Measurements from ENCODE around the gene SERGEF. TPM values are rescaled to one million over a fixed set of nuclear protein-coding genes. Genes with fewer than 3 reads are reported as not detected.

The SERGEF gene
- total RNA-seq, 1 donor from 2014 or later, result 20.5 TPM

GRCh38 chr11:17952487-17952886 lies 60.4 kb downstream of the SERGEF start:
- DNase-seq (ENCODE audit: low spot score), result no peak

GRCh38 chr11:17951685-17952388 lies 61.0 kb downstream of the SERGEF start:
- DNase-seq (ENCODE audit: low spot score), result no peak

GRCh38 chr11:17950644-17951043 lies 62.2 kb downstream of the SERGEF start:
- no peak for DNase-seq (ENCODE audit: low spot score)

- no peak for DNase-seq (ENCODE audit: low spot score)
Measured at GRCh38 chr11:17948296-17948695, 64.6 kb downstream of the SERGEF start.

GRCh38 chr11:17939542-17939941 lies 73.3 kb downstream of the SERGEF start:
- no peak for DNase-seq (ENCODE audit: low spot score)

- no peak for DNase-seq (ENCODE audit: low spot score)
Measured at GRCh38 chr11:17936790-17937189, 76.1 kb downstream of the SERGEF start.

GRCh38 chr11:17934194-17934593 lies 78.7 kb downstream of the SERGEF start:
- no peak for DNase-seq (ENCODE audit: low spot score)

- no peak for DNase-seq (ENCODE audit: low spot score)
Measured at GRCh38 chr11:17933708-17934107, 79.1 kb downstream of the SERGEF start.

GRCh38 chr11:17932472-17932871 lies 80.4 kb downstream of the SERGEF start:
- DNase-seq (ENCODE audit: low spot score), result no peak

- DNase-seq (ENCODE audit: low spot score), result no peak
Measured at GRCh38 chr11:17931595-17931994, 81.3 kb downstream of the SERGEF start.

- no peak for DNase-seq (ENCODE audit: low spot score)
Measured at GRCh38 chr11:17930544-17931125, 82.2 kb downstream of the SERGEF start.

- DNase-seq (ENCODE audit: low spot score), result no peak
Measured at GRCh38 chr11:17929171-17929570, 83.7 kb downstream of the SERGEF start.

- DNase-seq (ENCODE audit: low spot score), result peak; percentile 72
Measured at GRCh38 chr11:17927681-17928343, 85.0 kb downstream of the SERGEF start.

GRCh38 chr11:17927041-17927440 lies 85.8 kb downstream of the SERGEF start:
- DNase-seq (ENCODE audit: low spot score), result peak; percentile 8

- DNase-seq (ENCODE audit: low spot score), result no peak
Measured at GRCh38 chr11:17924713-17925112, 88.1 kb downstream of the SERGEF start.

GRCh38 chr11:17923217-17923616 lies 89.6 kb downstream of the SERGEF start:
- peak; percentile 32 for DNase-seq (ENCODE audit: low spot score)

- no peak for DNase-seq (ENCODE audit: low spot score)
Measured at GRCh38 chr11:17922416-17922788, 90.4 kb downstream of the SERGEF start.

GRCh38 chr11:17921659-17922415 lies 91.0 kb downstream of the SERGEF start:
- DNase-seq (ENCODE audit: low spot score), result peak; percentile 4

- no peak for DNase-seq (ENCODE audit: low spot score)
Measured at GRCh38 chr11:17918049-17918605, 94.7 kb downstream of the SERGEF start.

GRCh38 chr11:17917556-17917955 lies 95.3 kb downstream of the SERGEF start:
- no peak for DNase-seq (ENCODE audit: low spot score)

GRCh38 chr11:17915500-17916143 lies 97.2 kb downstream of the SERGEF start:
- no peak for DNase-seq (ENCODE audit: low spot score)

Data from umbilical cord (tissue), 2 donors.